GM23248 (cell line): ENCODE results near the gene CST7. TPM values are rescaled to one million over a fixed set of nuclear protein-coding genes. Genes with fewer than 3 reads are reported as not detected.

Source experiments
- DNase-seq: peaks from one replicate; pipeline ENCODE4 v3.0.0-alpha.2; 2015
- H2AFZ ChIP-seq: fragments of 200-600 bp; sonication (generic); 2 replicates; pipeline ENCODE4 v1.6.1; 2016; ENCODE audit warnings: antibody characterized with exemption
- H3F3A ChIP-seq: fragments of 200-600 bp; sonication (generic); 2 replicates; pipeline ENCODE4 v1.6.1; 2016; ENCODE audit warnings: mild to moderate bottlenecking, antibody characterized with exemption, mixed run types; ENCODE audit not compliant: insufficient read depth
- H3K27ac ChIP-seq: fragments of 200-600 bp; sonication (generic); 2 replicates; pipeline ENCODE4 v1.5.1; 2016; ENCODE audit warnings: mild to moderate bottlenecking
- H3K27me3 ChIP-seq: fragments of 200-600 bp; sonication (generic); replicated peaks from 2 replicates; pipeline ENCODE4 v1.6.1; 2016; ENCODE audit warnings: mild to moderate bottlenecking; ENCODE audit not compliant: insufficient read depth
- H3K36me3 ChIP-seq: fragments of 200-600 bp; sonication (generic); 2 replicates; pipeline ENCODE4 v1.6.1; 2016; ENCODE audit warnings: low read depth, mild to moderate bottlenecking
- H3K4me1 ChIP-seq: fragments of 200-600 bp; sonication (generic); 2 replicates; pipeline ENCODE4 v1.6.1; 2016; ENCODE audit warnings: mild to moderate bottlenecking; ENCODE audit not compliant: insufficient read depth
- H3K4me2 ChIP-seq: fragments of 200-600 bp; sonication (generic); one replicate; pipeline ENCODE4 v1.6.1; 2016; ENCODE audit warnings: mild to moderate bottlenecking; ENCODE audit not compliant: unreplicated experiment
- H3K4me3 ChIP-seq: fragments of 200-600 bp; sonication (generic); 2 replicates; pipeline ENCODE4 v1.5.1; 2016; ENCODE audit warnings: mild to moderate bottlenecking
- H3K79me2 ChIP-seq: fragments of 200-600 bp; sonication (generic); 2 replicates; pipeline ENCODE4 v1.6.1; 2016; ENCODE audit warnings: mild to moderate bottlenecking; ENCODE audit not compliant: insufficient read depth
- H3K9ac ChIP-seq: fragments of 200-600 bp; sonication (generic); 2 replicates; pipeline ENCODE4 v1.6.1; 2016; ENCODE audit warnings: mild to moderate bottlenecking
- H3K9me2 ChIP-seq: fragments of 200-600 bp; sonication (generic); 2 replicates; pipeline ENCODE4 v1.6.1; 2016; ENCODE audit warnings: mixed run types, mild to moderate bottlenecking, moderate library complexity; ENCODE audit not compliant: insufficient read depth
- H3K9me3 ChIP-seq: fragments of 200-600 bp; sonication (generic); one replicate; pipeline ENCODE4 v1.6.1; 2017; ENCODE audit warnings: low read depth
- H4K20me1 ChIP-seq: fragments of 200-600 bp; sonication (generic); 2 replicates; pipeline ENCODE4 v1.6.0; 2016; ENCODE audit not compliant: insufficient read depth
- EZH2 ChIP-seq: fragments of 200-600 bp; sonication (generic); IDR thresholded peaks from 2 replicates; pipeline ENCODE4 v1.6.1; 2018; ENCODE audit warnings: antibody characterized with exemption, mild to moderate bottlenecking; ENCODE audit not compliant: insufficient read depth, poor library complexity, severe bottlenecking
- EZH2phosphoT487 ChIP-seq: fragments of 200-600 bp; sonication (generic); IDR thresholded peaks from 2 replicates; pipeline ENCODE4 v1.6.1; 2018; ENCODE audit warnings: antibody characterized with exemption, moderate library complexity, mild to moderate bottlenecking, low read depth; ENCODE audit not compliant: insufficient read depth
- WGBS, 2 experiments: methylation state at CpG; one replicate each; pipeline ENCODE4 v1.1.6; 2015 to 2017; ENCODE audit warnings: low lambda C conversion rate in 2 of 2, low coverage in 1 of 2; ENCODE audit errors: missing lambda C conversion rate in 2 of 2; 5-methylcytosine and 5-hydroxymethylcytosine counted together
- in situ Hi-C: fragments of 300-500 bp; cut with MboI; formaldehyde crosslinking; loops from 2 replicates; pipeline ENCODE4 v1.15.0; 2020
- polyA plus RNA-seq: library from polyadenylated mRNA; unstranded; fragments of >200 nt; fragmentation: Nextera tagmentation; extraction: Ambion mirVana; gene quantifications from 2 replicates; pipeline ENCODE4 v1.2.1, GENCODE V29; 2016
- total RNA-seq: library from RNA; depleted of rRNA; stranded (reverse); fragments of >200 nt; shearing (Covaris generic); gene quantifications from 2 replicates; pipeline ENCODE4 v1.2.3, GENCODE V29; 2014

Gene CST7
- total and polyA plus RNA-seq, 2 experiments from 2014 or later: not detected

GRCh38 chr20:24962182-24962492 lies 13.1 kb downstream of the CST7 start:
- H3K36me3 ChIP-seq: no peaks in the 10 kb centered on the region
- no peaks in the 10 kb centered on the region for H3F3A ChIP-seq
- H3K79me2 ChIP-seq: no peaks in the 10 kb centered on the region
- H3K9me3 ChIP-seq: no peaks in the 10 kb centered on the region
- H2AFZ ChIP-seq: no peak overlapping the region
- H3K4me3 ChIP-seq: no peak overlapping the region
- H3K4me2 ChIP-seq: no peak overlapping the region
- no peaks in the 10 kb centered on the region for H4K20me1 ChIP-seq
- no peak overlapping the region for H3K9ac ChIP-seq
- in situ Hi-C loops: no loop called here
- TF ChIP-seq EZH2: no peak
- TF ChIP-seq EZH2phosphoT487: no peak
- no peak for DNase-seq
- H3K27me3 ChIP-seq: no peaks in the 10 kb centered on the region
- H3K27ac ChIP-seq: no peak overlapping the region
- H3K4me1 ChIP-seq: no peaks in the 10 kb centered on the region
- no peaks in the 10 kb centered on the region for H3K9me2 ChIP-seq
- WGBS, 2 experiments: 78 to 100% methylated on average over 1 to 2 of the region's 2 CpGs

GRCh38 chr20:24962510-24962909 lies 13.4 kb downstream of the CST7 start:
- Histone ChIP-seq H3K4me3 (no peak overlapping the region), H3K9me2 (no peaks in the 10 kb centered on the region), H4K20me1 (no peaks in the 10 kb centered on the region), H3K27me3 (no peaks in the 10 kb centered on the region), H3K27ac (no peak overlapping the region), H3K9ac (no peak overlapping the region), H3K36me3 (no peaks in the 10 kb centered on the region), H3F3A (no peaks in the 10 kb centered on the region), H3K4me1 (no peaks in the 10 kb centered on the region), H3K79me2 (no peaks in the 10 kb centered on the region), H3K9me3 (no peaks in the 10 kb centered on the region), H3K4me2 (no peak overlapping the region), H2AFZ (no peak overlapping the region)
- TF ChIP-seq EZH2 (no peak), EZH2phosphoT487 (no peak)
- in situ Hi-C loops: no loop called here
- 96 to 97% methylated on average over 6 of the region's 6 CpGs for WGBS, 2 experiments
- DNase-seq: no peak

GRCh38 chr20:24963672-24964505 lies 14.8 kb downstream of the CST7 start:
- TF ChIP-seq EZH2phosphoT487 (no peak), EZH2 (no peak)
- Histone ChIP-seq H3F3A (no peaks in the 10 kb centered on the region), H3K9me3 (no peaks in the 10 kb centered on the region), H2AFZ (no peak overlapping the region), H3K9ac (no peak overlapping the region), H3K4me3 (no peak overlapping the region), H3K27me3 (no peaks in the 10 kb centered on the region), H3K9me2 (no peaks in the 10 kb centered on the region), H3K4me2 (no peak overlapping the region), H4K20me1 (no peaks in the 10 kb centered on the region), H3K36me3 (no peaks in the 10 kb centered on the region), H3K79me2 (no peaks in the 10 kb centered on the region), H3K4me1 (no peaks in the 10 kb centered on the region), H3K27ac (no peak overlapping the region)
- no peak for DNase-seq
- WGBS, 2 experiments: 95 to 96% methylated on average over 21 of the region's 21 CpGs
- in situ Hi-C loops: no loop called here

GRCh38 chr20:24964506-24964840 lies 15.4 kb downstream of the CST7 start:
- TF ChIP-seq EZH2 (no peak), EZH2phosphoT487 (no peak)
- 83% methylated on average over 9 of the region's 9 CpGs for WGBS, 2 experiments
- Histone ChIP-seq H3K4me1 (no peaks in the 10 kb centered on the region), H3K9ac (no peak overlapping the region), H3K27ac (no peak overlapping the region), H3K9me3 (no peaks in the 10 kb centered on the region), H3K27me3 (no peaks in the 10 kb centered on the region), H3F3A (no peaks in the 10 kb centered on the region), H3K79me2 (no peaks in the 10 kb centered on the region), H2AFZ (no peak overlapping the region), H3K4me2 (no peak overlapping the region), H3K4me3 (no peak overlapping the region), H4K20me1 (no peaks in the 10 kb centered on the region), H3K9me2 (no peaks in the 10 kb centered on the region), H3K36me3 (no peaks in the 10 kb centered on the region)
- DNase-seq: no peak
- in situ Hi-C loops: no loop called here
